ENCODE measurements around the gene HINT3.
A peak's percentile ranks its signal among the peaks of the same experiment; 100 is the strongest.
"Not testable (repeated sequence)": the region's sequence is repeated elsewhere in the genome, so short reads cannot be mapped to it uniquely, and the experiment has no call there.

HINT3 gene

DNA sequence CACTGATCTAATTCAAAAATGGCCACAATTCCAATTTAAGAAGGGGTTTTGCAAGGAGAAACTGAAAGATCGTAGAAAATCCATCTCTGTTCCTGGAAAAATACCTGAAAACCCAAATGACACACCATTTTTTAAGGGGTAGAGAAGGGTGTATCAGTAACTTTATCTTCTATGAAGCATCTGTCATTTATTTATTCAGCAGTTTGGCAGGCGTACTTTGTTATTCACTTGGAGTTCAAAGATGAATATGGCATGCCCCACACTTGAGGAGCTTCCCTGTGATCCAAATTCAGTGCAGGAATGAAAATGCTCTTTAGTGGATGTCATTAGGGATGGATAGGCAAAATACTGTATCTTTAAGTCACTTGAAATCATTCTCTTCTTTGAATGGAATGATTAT is 7.2 kb downstream of the HINT3 start:
- no peak for DNase-seq

GRCh38 chr6:125966569-125966968 is 10.0 kb downstream of the HINT3 start:
- no peak for DNase-seq

GRCh38 chr6:125968493-125968892 is 11.9 kb downstream of the HINT3 start:
- DNase-seq, result no peak

- no peak for DNase-seq
Observed at GRCh38 chr6:125970760-125971159, 14.2 kb downstream of the HINT3 start.

DNA sequence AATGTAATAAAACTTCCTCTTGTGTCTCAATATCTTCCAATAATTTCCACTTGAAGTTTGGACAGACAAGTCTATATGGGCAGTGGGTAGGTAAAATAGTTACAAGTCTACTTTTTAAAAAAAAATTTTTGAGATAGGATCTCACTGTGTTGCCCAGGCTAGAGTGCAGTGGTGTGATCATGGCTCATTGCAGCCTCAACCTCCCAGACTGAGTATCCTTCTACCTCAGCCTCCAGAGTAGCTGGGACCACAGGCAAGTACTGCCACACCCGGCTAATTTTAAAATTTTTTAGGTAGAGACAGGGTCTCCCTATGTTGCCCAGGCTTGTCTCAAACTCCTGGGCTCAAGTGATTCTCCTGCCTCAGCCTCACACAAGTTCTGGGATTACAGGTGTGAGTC is 15.9 kb downstream of the HINT3 start:
- not testable (repeated sequence) for DNase-seq

- peak; percentile 27 for DNase-seq
Observed at GRCh38 chr6:125974214-125974866, 17.8 kb downstream of the HINT3 start.

DNA sequence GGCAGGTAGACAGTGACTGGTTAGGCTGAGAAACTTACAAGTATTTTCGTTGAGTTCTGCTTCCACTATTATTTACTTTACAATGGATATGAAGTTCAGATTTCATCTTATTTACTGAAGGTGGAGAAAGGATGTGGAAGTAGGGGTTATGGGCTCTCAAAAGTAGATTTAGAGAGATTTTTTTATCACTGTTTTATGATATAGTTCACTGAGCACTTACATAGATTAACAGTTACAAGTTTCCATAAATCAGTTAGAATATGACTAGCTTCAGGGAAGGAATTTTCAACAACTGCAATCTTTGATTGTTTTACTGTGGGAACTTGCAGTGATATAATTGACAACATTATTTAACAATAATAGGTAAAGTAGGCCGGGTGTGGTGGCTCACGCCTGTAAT is 22.5 kb downstream of the HINT3 start:
- DNase-seq, result no peak

- DNase-seq, result no peak
Observed at GRCh38 chr6:125981571-125982185, 25.1 kb downstream of the HINT3 start.

- no peak for DNase-seq
Observed at GRCh38 chr6:125983246-125983945, 26.8 kb downstream of the HINT3 start.

DNA sequence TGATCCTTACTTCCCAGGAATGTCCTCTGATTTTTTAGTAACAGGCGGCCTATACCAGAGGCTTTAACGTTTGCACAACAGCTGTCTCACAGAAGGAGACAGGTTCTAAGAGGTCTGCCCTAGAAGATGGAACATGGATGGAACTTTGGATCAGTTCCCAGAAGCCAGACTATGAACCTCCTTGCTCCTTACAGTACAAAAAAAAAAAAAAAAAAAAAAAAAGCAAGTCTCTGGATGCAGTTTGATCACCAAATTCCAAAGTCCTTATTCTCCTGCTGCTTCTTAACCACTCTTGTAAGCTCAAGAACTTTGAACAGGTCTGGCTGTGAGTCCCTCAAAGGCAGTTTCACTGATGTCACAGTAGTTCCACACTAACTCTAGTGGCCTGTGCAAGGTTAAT is 27.7 kb downstream of the HINT3 start:
- no peak for DNase-seq

- DNase-seq, result no peak
Observed at GRCh38 chr6:125985522-125985921, 29.0 kb downstream of the HINT3 start.

DNA sequence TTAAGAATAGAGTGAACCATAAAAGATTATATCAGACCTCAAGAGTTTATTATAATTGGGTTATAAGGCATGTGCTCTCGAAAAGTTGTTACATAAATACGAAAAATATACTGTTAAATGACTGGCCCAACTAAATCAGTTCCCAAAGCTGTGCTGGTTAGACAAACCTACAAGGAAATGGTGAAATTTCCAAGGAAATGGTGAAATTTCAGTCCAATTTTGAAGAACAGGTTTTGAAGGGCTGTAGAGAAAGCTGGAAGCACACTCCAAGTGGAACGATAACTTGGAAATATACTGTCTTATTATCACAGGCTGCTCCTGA is 29.4 kb downstream of the HINT3 start:
- DNase-seq, result no peak

DNA sequence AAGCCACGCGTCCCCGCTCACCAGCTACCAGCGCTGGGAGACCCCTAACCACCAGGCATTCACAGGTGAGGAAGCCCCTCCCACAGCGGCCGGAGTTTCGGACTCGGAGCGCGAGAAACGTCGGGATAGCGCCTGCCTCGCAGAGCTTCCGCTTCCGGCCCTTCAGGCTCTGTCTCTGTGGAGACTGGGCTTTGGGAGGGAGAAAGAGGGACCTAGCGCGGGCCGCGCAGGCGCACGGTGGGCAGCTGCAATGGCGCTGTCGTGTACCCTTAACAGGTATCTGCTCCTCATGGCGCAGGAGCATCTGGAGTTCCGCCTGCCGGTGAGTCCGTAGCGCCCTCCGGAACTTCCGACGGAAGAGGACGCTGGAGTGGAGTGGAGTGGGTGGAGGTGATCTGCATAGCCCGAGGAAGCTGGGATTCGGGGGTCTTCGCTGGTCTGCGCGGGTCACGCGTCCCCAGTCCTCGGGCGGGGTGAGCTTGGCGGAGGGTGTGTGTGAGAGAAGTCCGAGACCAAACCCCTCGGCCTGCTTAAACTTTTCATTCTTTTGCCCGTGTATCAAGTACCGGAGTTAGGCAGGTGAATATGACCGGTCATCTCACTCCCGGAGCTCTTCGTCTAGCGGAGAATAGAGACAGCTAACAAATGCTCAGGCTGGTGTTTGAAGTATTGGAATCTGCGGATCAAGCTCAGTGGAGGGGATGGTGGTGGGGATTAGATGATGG is 29.9 kb downstream of the HINT3 start, which contains the start of gene TRMT11:
Gene TRMT11 (plus strand): TSS at position 240 of the 725 bp plus-strand sequence. CDS start 11 bp downstream, at position 251.
- peak; percentile 71 for DNase-seq

DNA sequence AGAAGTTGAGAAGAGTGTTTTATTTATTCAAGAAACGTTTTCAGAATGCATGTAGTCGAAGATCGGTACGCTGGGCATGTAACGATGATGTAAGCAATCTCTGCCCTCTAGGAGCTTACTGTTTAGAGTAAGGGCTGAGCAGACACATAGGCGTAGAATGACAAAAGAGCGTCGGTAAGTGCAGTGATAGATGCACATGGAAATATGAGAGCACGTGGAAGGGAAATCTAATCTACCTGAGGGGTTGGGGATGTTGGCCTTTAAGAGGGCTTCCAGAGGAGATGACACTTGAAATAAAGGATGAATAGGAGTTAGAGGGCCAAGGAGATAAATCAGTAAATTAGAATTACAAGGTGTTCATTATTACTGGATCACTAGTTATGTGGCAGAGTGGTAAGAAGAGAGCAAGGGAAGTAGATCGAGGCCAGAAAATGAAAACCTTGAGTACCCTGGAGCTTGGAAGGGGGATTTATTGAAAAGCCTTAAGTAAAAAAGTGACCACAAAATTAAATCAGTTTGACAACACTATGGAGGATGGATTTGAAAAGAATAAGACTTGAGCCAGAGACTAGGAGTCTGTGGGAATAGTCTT is 30.6 kb downstream of the HINT3 start:
- DNase-seq, result no peak

- DNase-seq, result no peak
Observed at GRCh38 chr6:125988280-125988679, 31.7 kb downstream of the HINT3 start.

- DNase-seq, result no peak
Observed at GRCh38 chr6:125989631-125990030, 33.1 kb downstream of the HINT3 start.

- DNase-seq, result no peak
Observed at GRCh38 chr6:125991653-125992052, 35.1 kb downstream of the HINT3 start.

DNA sequence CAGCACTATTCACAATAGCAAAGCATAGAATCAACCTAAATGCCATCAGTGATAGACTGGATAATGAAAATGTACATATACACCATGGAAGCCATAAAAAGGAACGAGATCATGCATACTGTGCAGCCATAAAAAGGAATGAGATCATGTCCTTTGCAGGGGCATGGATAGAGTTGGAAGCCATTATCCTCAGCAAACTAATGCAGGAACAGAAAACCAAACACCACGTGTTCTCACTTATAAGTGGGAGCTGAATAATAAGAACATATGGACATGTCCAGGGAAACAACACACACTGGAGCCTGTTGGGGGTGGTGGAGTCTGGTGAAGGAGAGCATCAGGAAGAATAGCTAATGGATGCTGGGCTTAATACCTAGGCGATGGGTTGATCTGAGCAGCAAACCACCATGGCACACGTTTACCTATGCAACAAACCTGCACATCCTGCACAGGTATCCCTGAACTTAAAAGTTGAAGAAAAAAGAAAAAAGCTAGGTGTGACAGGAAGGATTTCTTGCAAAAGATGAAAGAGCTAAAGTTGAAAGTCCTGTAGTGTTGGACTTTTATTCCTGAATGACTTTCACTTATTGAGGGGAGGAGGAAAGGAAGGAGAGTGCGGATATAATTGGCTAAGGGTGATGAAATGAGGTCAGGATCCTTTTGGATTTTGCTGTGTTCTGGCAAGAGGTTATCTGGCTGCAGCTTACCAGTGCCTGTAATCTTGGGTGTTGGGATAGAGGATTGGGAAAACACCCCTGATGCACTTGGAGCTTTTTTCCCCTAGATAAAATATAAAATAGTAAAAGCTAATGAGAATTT is 38.3 kb downstream of the HINT3 start:
- DNase-seq, result no peak

DNA sequence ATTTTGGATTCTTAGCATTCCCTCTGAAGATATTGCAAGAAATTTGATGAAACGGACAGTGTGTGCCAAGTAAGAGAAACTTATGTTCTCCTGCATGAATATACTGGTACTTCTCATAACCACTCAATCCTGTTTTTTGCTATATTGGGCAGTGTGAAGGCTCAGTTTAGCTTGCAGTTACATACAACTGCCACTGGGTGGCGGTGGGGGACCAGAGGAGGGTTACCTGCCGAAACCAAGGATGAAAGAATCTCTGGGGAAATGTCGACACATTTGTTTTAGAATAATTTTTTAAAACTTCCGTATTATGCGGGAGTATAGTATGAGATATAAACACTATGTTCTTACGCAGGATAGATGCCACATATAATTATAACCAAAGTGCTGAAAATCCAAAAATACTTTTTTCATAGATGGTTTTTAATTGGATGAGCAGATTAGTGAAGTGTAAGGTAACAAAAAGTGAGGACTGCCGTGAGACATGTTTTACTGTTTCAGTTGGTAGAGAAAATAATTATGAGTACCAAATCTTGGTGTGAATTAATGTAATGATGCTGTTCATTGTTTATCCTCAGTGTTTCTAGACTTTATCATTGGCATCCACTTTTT is 39.5 kb downstream of the HINT3 start:
- DNase-seq, result peak; percentile 40

- no peak for DNase-seq
Observed at GRCh38 chr6:126002755-126003679, 46.4 kb downstream of the HINT3 start.

DNA sequence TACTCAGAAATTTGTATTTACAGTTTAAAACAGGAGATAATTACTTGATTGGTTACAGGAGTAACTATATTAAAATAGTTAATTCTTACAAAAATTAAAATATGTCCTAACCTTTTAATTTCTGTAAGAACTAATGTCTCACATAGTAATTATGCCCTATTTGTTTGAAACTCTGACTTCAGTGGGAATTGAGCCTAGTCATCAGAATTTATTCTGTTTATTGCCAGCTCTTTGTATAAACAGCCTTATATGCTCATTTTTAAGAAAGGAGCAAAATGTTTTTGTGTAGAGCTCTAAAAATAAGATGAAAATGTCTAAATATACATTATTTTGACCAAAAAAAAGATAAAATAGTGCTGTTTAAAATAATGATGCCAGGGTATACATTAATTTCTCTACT is 51.2 kb downstream of the HINT3 start:
- DNase-seq, result no peak

Measured in NCI-H187 treated with DMSO at 0.1 percent for 48 hours (cell line).